D721Med (cell line): ENCODE measurements around the gene POLR2B.

Source experiments
- DNase-seq: peaks from one replicate; pipeline ENCODE4 v3.0.0; 2011; ENCODE audit warnings: low spot score; ENCODE audit not compliant: insufficient read length
- FAIRE-seq: peaks from 2 replicates; lab custom pipeline; 2011; peaks lifted over from hg19 to GRCh38; lab: Jason Lieb, UNC
- TF ChIP-seq, protein P1 (sequence below): IDR thresholded peaks from 2 replicates; pipeline ENCODE4 v1.5.1; 2012; ENCODE audit warnings: mild to moderate bottlenecking, control low read depth; ENCODE audit not compliant: insufficient read depth; ENCODE audit errors: missing control alignments

The POLR2B gene

DNA sequence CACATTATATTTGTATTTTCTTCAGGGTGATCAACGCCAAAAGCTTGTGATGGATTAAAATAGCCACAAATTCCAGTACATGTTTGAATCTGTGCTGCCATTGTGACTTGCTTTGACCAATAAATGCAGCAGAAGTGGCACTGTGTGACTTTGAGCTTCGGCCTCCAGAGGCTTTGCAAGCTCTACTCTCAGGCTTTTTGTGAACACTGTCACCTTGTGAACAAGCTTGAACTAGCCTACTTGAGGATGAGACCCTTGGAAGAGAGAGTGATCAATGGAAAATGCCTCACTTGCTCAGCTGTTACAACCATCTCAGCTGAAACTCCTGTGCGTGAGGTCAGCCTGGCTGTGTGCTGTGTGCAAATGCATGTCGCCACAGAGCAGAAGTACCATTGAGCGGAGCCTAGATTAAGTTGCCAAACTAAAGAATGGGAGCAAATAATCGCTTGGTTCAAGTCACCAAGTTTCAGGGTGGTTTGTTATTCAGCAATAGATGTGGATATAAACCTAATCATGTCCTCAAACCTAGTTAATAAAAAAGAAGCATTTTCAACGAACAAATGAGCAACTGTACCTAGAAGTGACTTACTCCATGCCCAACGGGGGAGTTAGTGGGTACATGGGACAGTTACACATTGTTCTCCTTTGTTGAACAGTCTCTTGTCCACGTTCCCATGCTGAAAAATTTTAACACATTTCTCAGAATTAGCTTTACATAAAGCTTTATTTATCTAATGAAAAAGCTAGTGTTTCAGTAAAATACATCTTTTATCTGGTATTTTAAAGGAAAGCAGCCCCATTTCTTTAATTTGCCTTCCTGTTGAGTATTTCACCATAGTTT, 24.8 kb upstream of the POLR2B start:
- FAIRE-seq, result no peak

DNA sequence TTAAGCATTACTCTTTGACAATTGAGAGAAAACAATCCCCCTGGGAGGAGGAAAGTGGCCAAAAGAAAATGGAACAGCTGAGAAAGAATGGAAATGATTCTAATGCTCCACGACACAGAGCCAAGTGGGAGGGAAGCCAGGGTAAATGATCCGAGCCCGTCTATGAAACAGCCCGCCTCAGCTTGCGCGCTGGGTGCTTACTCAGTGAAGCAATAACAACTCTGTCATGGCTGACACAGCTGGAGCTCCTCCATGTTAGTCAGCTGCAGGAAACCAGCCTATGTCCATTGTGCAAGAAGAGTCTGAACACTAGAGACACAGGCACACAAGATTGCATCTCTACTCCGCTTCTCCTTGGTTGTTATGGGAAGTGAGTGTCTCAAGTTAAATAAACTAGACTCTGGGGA, 20.6 kb upstream of the POLR2B start:
- TF ChIP-seq, protein P1, sequence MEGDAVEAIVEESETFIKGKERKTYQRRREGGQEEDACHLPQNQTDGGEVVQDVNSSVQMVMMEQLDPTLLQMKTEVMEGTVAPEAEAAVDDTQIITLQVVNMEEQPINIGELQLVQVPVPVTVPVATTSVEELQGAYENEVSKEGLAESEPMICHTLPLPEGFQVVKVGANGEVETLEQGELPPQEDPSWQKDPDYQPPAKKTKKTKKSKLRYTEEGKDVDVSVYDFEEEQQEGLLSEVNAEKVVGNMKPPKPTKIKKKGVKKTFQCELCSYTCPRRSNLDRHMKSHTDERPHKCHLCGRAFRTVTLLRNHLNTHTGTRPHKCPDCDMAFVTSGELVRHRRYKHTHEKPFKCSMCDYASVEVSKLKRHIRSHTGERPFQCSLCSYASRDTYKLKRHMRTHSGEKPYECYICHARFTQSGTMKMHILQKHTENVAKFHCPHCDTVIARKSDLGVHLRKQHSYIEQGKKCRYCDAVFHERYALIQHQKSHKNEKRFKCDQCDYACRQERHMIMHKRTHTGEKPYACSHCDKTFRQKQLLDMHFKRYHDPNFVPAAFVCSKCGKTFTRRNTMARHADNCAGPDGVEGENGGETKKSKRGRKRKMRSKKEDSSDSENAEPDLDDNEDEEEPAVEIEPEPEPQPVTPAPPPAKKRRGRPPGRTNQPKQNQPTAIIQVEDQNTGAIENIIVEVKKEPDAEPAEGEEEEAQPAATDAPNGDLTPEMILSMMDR, result no peak
- FAIRE-seq, result no peak
- no peak for DNase-seq

More for the DNA sequence above, 24.8 kb upstream of the POLR2B start:
- TF ChIP-seq, protein P1, result no peak
- DNase-seq, result no peak

DNA sequence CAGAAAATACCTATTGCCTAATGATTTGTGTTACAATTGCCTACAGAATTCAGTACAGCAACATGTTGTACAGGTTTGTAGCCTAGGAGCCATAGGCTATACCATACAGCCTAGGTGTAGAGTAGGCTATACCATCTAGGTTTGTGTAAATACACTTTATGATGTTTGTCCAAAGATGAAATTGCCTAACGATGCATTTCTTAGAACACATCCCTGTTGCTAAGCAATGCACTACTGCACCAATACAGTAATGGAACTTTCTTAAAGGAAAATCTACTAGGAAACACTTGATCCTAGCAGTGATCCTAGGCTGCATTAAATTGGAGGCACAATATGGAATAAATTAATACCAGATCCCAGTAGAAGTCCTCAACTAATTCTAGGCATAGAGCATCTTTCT, 19.6 kb upstream of the POLR2B start:
- DNase-seq (no peak), FAIRE-seq (no peak)
- TF ChIP-seq, protein P1, result no peak

DNA sequence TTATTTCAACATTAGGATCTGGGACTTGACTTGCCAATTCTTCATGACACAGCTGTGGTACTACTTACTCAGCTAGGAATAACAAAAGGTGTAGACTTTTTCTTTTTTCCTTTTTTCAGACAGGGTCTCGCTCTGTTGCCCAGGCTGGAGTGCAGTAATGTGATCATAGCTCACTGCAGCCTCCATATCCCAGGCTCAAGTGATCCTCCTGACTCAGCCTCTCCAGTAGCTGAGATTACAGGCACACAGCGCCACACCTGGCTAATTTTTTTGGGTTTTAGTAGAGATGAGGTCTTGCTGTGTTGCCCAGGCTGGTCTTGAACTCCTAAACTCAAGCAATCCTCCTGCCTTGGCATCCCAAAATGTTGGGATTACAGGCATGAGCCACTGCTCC, 17.6 kb upstream of the POLR2B start:
- TF ChIP-seq, protein P1, result no peak
- DNase-seq (no peak), FAIRE-seq (no peak)

DNA sequence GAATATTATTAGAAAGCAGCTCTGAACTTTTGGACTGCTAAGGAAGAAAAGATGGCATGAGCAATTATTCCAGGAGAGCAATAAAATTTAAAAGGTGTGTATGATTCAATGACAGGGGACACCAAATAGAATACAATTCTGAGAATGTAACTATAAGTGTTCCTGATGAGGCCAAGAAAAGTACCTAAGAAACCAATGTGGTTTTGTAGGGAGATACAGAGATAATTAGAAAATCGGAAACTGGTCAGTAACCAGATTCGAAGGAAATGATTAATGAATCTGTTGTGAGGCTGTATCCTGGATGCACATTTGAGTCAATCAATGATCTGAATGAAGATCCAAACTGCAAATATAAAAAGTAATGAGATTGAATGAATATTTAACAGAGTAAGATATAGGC, 7.3 kb upstream of the POLR2B start:
- no peak for DNase-seq
- TF ChIP-seq, protein P1, result no peak
- no peak for FAIRE-seq

DNA sequence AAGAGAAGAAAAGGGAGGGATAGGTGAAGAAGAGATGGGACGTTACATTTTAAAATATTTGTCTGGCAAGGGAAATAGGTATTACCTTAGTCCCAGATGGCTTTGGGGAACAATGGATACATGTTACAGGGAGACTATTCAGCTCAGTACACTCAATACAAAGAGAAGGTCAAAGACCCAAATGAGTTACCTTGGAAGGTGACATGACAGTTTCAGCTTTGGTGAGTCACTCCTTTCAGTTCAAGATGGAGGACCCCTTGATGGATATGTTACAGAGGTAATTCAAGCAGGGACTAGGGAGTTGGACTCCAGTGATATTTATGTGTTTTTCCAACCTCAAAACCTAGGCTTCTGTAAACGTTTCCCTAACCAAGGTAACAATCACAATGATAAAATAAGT, 6.3 kb upstream of the POLR2B start:
- DNase-seq, result no peak
- FAIRE-seq, result no peak
- TF ChIP-seq, protein P1, result no peak

DNA sequence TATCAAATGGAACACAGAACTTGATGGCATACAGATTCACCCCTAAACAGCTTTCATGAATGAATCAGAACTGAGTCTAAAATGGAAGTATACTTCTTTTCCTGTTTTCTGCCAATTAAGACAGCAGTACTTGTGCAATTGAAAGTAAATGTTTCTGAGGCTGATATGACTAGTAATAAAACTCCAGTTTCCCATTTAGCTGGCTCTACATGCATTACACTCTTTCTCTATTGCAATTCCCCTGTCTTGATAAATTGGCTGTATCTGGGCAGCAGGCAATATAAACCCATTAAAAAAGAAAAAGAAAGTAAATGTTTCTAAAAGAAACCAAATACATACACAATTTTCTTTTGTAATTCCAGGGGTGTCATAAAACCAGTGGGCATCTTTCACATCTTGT, 5.9 kb upstream of the POLR2B start:
- TF ChIP-seq, protein P1, result no peak
- DNase-seq, result no peak
- FAIRE-seq, result no peak
